Inflammatory macrophage treated with lipopolysaccharide for 1 hour (primary cell): ENCODE measurements around the gene IFNAR1.

Experiments
- DNase-seq, 2 donors: peaks; one replicate each; pipeline ENCODE4 v3.0.0-alpha.2; 2020 to 2022

Gene IFNAR1

DNA sequence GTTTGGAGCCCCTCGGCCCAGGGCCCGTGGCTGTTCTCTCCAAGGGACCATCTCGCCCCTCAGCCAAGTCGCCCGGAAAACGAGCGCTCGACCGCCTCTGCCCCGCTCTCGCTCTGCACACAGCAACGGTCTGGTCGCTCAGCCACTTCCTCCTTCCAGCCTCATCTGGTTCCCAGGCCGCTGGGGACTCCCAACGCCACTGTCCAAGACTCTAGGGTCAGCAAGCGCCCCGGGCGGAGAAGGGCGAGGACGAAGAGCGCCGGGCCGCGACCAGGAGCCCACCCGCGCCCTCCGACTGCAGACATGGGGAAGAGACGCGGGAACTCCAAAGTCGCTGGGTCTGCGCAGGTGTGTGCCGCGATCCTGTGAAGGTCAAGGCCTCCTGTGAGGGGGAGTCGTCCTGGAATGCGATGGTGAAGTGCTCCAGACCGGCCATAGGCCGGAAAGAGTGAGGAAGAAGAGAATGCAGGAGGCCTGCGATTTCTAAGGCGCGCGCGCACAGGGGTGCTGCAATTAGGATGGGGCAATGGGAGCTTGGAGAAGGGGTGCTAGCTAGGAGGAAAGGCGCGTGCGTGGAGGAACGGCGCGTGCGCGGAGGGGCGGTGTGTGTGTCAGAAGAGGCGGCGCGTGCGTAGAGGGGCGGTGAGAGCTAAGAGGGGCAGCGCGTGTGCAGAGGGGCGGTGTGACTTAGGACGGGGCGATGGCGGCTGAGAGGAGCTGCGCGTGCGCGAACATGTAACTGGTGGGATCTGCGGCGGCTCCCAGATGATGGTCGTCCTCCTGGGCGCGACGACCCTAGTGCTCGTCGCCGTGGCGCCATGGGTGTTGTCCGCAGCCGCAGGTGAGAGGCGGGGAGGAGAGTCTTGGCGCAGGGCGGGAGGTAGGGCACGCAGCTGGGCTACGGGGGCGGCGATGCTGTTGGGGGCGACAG lies at the start of gene IFNAR1:
Gene IFNAR1, plus strand, starts transcription at position 680 of the 931 bp plus-strand sequence. Its CDS starts 86 bp downstream, at position 766.
- peak; percentile 97 to 98 for DNase-seq

DNA sequence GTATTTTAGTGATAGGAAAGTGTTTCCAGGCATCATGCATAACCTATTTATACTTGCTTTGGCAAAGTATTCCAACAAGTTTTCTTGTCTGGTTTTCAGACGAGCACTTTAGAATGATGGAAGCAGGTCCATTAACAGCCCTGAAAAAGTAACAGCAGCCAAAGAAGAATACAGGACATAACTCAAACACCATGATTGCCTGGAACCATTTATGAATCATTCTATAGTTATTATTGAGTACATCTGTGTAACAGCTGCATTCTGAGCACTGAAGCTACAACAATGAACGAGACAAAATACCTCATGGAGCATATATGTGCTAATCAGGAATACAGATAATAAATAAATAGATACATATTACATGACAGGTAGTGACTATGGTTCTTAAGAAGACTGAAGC lies 46.0 kb upstream of the IFNAR1 start:
- DNase-seq: no peak

DNA sequence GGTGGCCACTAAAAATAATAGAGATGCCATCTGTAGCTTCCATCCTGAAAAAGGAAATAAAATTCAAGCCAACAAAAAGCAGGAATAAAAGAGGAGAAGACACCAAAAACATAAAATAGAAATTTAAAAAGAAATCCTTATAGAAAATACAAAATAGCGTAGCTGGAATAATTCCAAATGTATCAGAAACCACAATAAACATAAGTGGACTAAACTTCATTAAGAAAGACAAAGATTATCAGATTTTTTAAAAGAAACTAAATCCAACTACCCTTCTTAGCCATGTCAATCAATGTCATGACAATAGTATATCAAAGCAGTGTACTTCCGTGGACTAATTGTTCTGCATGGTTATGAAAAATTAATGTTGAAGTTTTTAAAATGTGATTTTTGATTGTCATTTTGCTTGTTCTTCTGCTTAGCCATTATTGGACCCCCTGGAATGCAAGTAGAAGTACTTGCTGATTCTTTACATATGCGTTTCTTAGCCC lies 45.4 kb upstream of the IFNAR1 start:
- no peak for DNase-seq

DNA sequence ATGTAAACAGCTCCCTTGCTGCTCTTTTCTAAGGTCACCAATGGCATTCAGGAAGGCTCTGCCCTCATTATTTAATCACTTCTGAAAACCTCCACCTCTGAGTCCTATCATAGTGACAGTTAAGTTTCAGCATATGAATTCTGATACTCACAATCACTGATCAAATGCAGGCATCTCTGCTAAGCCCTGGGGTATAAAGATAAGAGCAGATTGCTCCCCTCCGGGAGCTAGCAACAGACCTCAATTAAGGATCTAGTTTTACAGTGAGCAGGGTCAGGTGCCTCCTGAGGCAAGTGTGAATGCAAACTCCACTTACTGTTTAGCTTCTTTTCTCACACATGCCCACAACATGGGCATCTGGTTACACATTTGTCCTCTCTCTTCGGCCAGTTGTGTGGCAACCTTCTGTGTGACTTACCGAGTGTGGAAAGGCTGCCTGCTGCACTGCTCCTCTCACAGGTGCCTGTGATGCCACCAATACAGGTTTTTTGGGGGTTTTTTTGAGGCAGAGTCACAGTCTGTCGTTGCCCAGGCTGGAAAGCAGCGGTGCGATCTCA lies 43.6 kb upstream of the IFNAR1 start:
- no peak for DNase-seq

DNA sequence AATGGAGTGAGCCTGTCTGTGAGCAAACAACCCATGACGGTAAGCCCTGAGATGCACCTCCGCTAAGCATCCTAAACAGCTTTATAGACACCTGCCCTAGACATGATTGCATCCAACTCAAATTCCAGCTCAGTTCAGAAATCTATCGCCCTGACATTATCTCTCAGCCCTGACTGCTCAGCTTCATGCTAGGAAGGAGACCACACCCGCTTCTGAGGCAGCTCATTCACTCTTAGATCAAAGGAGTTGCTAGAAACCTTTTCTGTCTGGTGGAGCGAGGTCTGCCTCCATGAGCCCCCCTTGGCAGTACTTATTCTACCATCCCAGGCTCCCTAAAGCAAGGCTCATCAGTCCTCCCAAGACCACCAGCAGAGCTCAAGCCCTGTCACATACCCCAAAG lies 41.6 kb upstream of the IFNAR1 start:
- no peak for DNase-seq

DNA sequence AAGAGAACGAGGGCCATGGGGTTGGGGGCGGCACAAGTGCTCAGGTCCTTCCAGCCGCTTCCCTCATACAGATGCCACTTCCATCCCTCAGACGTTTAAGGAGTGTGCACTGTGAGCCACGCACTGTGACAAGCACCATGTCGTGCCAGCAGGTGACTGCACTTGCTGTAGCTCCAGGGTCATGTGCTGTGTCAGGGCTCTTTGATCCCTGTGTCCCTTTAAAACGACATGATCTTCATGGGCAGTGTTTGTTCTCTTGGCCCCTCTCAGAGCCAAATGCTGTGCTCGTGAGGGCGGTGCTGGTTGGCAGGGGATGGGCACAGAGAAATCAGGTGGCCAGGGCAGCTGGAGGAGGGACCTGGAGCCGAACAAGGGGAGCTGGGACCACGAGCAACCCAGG lies 38.7 kb upstream of the IFNAR1 start:
- no peak for DNase-seq

DNA sequence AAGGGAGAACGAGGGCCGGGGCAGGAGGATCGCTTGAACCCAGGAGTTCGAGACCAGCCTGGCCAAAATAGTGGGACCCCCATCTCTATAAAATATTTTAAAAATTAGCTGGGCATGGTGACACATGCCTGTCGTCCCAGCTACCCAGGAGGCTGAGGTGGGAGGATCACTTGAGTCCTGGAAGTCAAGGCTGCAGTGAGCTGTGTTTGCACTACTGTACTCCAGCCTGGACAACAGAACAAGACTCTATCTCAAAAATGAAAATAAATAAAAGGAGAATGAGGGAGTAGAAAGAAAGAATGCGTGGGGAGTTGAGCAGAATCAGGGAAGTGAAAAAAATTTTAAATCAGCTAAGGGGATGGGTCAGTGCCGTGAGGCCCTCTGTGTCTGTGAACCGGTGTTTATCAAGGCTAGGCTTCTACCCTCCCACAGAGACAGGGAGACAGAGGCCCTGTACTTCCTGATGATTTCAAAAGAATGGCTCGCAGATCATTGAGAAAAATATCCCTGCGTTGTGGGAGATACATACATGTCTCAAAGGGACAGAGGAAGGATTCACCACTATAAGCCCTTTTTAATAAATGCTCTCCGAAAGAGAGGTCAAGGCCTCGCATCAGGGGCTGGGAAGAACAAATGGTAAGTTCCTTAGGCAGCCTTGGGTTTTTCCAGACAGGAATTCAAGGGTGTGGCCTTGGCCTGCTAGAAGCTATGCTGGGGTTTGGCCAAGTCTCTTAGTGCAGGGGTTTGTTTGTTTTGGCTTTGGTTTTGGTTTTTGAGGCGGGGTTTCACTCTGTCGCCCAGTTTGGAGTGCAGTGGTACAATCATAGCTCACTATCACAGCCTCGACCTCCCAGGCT lies 37.9 kb upstream of the IFNAR1 start:
- DNase-seq: no peak

DNA sequence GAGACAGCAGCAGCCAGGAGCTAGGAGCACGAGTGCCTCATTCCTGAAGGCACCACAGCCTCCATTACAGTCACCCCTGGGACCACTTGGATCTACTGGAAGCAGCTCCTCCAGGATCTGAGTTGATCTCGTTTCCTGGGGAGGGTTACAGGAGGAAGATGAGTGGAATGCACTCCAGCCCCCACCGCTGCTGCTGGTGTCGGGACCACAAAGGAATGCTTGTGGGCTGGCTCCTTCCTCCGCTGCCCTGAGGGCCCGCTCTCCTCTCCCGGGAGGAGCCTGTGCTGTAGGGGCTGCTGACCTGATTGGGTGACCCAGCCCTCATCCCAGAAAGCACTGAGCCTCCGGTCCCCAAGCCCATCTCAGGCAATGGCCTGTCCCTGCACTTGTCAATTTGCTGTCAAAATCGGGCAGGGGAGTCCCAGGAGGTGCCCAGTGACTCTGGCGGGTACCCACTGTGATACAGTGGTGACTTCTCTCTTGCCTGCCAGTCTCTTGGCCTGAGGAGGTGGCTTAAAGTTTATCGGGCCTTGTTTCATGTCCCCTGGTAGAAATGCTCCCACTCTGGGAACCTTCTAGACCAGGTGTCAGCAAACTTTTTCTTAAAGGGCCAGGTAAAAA lies 35.5 kb upstream of the IFNAR1 start:
- DNase-seq: no peak

DNA sequence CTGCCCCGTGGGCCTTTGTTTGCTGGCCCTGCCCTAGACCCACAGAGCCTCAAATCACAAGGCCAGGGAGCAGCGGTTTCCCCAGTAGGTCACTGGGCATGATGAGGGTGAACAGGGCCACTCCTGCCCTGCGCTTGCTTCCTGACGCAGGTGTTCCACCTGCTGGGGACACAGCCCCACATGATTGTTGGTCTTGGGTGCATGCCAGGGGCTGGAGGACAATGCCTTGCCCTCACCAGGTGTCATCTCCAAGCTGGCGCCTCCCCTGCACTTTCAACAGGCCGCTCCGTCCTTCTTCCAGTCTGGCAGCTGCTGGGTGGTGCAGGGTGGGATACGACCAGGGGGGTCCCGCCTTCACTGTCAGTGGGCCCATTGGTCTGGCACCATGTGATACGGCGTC lies 34.3 kb upstream of the IFNAR1 start:
- DNase-seq: no peak

DNA sequence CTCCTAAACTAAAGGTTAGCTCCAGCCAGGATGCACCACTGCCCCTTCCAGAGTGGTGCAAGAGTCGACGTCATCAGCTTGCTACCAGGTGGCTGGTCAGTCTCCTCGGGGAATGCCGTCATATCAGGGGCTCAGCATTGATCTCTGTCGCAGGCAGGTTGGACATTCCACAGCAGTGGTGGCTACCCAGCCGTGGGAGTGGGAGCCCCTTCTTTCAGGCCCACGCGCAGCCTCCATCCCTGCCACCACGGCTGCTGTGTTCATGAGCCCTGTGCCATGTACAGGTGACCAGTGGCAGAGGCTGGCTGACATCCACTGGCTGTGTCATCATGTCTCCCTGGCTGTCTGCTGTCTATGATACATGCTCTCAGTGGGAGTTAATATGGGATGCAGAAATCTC lies 33.1 kb upstream of the IFNAR1 start:
- DNase-seq: no peak

DNA sequence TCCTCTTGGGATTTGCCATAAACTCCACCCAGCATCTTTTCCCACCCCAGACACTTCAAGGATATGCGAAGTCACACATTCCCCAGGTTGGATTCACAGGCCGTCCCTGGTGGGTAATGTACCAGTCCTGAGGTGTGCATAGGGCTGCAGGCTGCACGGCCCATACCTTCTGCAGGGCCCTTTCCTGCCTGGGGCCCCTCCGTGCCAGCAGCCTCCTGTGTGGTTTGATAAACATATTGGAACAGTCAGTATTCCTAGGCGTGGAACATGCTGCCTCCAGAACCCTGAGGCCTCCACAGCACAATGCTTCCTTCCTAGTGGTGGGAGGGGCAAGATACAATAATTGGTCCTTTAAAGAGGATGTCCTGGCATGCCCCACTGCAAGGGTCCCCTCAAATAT lies 32.0 kb upstream of the IFNAR1 start:
- DNase-seq: no peak

DNA sequence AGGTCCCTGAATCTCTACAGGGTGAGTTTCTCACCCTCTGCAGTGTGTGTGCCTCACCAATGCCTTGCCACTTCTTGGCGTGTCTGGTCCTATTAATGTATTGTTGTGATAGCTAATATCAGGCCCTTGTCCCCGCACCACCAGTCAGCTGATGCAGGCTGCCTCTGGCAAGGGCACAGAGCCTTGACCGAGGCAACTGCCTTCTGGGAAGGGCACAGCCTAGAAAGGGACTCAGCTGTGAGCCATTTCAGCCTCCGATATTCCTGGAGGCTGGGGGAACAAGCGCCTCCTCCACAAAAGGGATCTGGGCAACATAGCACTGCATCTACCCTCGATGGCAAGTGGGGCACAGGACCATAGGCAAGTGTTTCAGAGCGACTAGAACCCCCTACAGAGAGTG lies 31.6 kb upstream of the IFNAR1 start:
- DNase-seq: no peak

DNA sequence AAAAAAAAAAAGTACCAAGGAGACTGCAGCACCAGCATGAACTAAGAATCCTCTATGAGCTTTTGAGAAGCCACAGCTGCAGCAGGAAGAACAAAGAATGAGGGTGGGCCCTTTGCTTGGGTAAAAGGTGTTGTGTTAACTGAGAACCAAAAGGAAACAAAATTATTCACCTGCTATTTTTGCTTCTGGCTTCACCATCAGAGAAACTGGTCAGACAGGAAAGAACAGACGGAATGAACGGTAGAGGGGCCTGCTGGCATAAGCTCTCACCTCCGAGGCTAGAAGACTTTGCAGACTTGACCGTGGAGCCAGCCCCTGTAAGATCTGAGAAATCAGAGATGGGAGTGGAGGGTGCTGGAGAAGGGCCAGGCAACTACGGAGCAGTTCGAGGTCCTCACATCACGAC lies 31.0 kb upstream of the IFNAR1 start:
- DNase-seq: no peak

DNA sequence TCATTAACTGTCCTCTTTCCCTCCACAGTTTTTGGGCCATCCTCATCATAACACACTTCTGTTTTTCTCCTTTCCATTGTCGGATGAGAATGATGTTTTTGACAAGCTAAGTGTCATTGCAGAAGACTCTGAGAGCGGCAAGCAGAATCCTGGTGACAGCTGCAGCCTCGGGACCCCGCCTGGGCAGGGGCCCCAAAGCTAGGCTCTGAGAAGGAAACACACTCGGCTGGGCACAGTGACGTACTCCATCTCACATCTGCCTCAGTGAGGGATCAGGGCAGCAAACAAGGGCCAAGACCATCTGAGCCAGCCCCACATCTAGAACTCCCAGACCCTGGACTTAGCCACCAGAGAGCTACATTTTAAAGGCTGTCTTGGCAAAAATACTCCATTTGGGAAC lies 28.6 kb upstream of the IFNAR1 start:
- no peak for DNase-seq

DNA sequence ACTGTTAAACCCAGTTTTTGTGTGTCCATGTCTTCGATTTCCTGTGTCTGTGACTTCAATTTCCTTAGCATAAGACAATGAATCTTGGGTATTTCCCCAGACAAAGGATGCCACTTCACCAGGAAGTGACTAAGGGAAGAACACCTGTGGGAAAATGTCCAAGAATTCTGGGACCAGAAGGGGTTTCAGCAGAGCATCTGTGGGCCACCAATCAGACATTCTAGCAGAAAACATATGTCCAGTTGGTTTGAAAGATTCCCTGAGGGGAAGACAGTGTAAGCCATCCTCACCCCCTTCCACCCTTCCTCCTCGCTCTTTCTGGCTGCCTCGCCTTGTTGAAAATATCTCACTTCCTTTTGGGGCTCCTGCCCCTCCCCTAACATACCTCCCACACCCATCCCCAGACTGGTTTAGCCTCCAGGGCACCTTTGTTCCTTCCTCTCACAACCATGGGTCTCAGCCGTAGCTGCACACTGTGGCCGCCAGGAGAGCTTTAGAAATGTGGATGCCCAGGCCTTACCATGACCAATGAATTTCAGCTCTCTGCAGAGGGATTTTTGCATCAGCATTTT lies 25.5 kb upstream of the IFNAR1 start:
- peak; percentile 56 to 72 for DNase-seq

DNA sequence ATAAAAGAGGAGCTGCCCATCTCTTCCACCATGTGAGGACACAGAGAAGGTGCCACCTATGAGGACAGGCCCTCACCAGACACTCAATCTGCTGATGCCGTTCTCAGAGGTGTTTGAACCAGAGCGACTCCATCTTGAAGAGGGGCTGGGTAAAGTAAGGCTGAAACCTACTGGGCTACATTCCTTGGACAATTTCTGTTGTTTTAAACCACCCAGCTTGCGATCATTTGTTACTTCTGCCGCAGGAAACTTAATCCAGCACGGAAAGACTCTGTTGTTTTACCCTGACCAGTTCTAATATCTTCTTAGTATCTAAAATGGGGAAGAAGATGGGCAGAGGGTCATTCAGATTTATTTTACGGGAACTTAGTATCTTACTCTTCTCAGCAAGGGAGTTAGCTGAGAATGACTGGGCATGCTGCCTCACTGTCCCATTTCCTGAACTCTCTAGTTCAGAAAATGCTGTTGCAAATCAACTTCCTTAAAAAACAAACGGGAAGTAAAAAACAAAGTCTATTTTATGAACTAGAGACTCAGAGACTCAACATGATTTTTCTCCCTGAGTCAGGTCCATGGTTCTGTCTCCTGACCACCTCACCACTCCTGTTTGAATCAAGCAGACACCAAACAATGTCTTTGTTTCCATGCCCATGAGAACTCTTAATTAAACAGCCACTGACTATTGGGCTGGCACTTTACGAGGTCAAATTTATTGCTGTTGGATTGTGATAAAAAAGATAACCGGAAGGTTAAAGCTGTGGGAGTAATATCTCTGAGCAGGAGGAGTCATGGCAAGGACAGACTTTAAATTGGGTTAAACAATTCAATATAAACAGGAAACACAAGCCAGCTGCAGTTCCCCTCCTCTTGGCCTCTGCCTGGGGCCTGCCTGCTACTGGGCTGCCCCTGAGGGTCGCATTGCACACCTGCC lies 23.8 kb upstream of the IFNAR1 start:
- peak; percentile 88 to 95 for DNase-seq

DNA sequence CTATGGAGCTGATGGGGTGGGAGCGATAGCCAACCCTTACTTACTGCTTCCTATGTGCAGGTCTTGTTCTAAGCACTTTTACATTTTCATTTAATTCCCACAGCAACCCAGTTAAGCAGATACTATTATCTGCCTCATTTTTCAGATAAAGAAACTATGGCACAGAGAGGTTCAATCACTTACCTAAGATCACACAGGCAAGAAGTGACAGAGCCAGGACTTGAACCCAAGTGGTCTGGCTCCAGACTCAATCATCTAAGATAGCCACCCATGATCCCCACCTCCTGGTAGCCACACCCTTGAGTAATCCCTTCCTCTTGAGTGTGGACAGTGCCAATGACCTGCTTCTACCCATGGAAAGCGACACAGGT lies 23.2 kb upstream of the IFNAR1 start:
- DNase-seq: no peak

DNA sequence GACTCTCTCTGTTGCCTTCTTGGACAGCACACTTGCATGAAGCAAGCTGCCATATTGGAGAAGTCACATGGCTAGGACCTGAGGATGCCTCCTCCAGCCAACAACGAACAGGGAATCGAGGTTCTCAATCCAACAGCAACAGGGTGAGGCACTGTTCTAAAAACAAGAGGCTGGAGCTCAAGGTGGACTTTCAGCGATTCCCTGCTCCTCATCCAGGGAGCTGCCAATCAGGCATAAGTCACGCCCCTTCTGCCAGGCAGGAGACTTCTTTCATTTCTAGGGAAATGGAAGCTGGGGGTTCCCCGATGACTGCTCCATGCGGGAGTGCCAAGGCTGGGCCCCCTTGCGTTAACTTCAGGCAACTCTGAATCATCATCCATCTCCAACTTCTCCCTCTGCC lies 22.7 kb upstream of the IFNAR1 start:
- peak; percentile 82 to 85 for DNase-seq

DNA sequence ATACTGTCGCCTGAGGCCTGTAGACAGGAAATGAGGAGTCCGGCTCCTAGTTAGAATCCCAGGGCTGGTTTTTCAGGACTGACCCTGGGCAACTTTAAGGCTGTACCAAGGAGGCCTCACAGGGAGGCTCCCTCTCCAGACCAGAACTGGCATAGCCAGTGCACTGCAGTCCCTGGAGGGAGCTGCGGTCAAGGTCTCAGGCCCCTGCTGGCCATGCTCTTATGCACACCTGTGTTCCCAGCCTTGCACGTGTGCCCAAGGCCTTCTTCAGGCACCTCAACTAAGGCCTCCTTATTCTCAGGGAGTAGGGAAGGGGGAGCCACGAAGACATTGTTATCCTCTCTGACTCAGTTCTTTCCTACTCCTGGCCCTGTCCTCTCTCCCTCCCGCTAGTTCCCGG lies 22.0 kb upstream of the IFNAR1 start:
- no peak for DNase-seq

DNA sequence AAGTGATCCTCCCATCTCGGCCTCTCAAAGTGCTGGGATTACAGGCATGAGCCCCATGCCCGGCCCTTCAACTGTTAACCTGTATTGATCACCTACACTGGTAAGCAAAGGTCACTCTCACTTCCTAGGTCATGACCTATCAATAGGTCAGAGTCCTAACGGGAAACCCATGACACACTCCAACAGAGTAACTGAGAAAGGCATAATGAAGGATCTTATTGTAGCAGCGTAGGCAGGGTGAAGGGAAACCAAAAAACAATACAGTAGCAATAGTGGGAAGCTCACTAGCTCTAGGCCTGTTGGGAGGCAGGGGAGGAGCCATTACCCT lies 19.5 kb upstream of the IFNAR1 start:
- no peak for DNase-seq

DNA sequence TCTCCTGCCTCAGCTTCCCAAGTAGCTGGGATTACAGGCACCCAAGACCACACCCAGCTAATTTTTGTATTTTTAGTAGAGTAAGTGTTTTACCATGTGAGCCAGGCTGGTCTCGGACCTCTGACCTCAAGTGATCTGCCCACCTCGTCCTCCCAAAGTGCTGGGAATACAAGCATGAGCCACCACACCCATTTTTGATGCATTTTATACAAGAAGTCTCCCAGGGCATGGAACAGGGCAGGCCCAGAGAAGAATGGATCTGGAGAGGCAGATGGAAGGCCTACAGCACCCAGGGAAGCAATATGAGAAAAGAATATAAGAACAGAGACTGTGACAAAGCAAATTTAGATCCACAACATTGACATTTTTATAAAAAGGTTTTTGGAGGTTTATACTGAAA lies 18.8 kb upstream of the IFNAR1 start:
- no peak for DNase-seq
